ENCODE measurements around the gene OR10H4. TPM values are rescaled to one million over a fixed set of nuclear protein-coding genes. Genes with fewer than 3 reads are reported as not detected.

OR10H4 gene
- polyA plus RNA-seq, 2 of the 4 experiments (the other 2 are of a cell fraction) = not detected

- no peaks in the 10 kb centered on the region for H3K9me3 ChIP-seq
- WGBS (ENCODE audit: missing lambda C conversion rate) = 32% methylated on average over 6 of the region's 6 CpGs
- DNase-seq (ENCODE audit: low read depth in 1 of 2, low spot score in 1 of 2) (no peak), FAIRE-seq (no peak), ATAC-seq (no peak)
- H3K27ac ChIP-seq = no peak overlapping the region
- ChIA-PET POLR2A (no interaction called here), CTCF (no interaction called here)
- H3K4me3 ChIP-seq = no peak overlapping the region
- no peak overlapping the region for H3K4me2 ChIP-seq
- TF ChIP-seq BHLHE40 (IDR thresholded peaks at IDR 0.05; ENCODE audit: low read depth, low read length) = no peak
- no peak for TF ChIP-seq HOXB5 (CRISPR knock-in tag; IDR thresholded peaks at IDR 0.05)
- no peak for TF ChIP-seq MAZ (IDR thresholded peaks at IDR 0.05; ENCODE audit: borderline replicate concordance, low read depth, low read length)
- TF ChIP-seq NR3C1 (IDR thresholded peaks at IDR 0.05) = no peak
- TF ChIP-seq EP300 (IDR thresholded peaks at IDR 0.05) = no peak
- no peak for TF ChIP-seq JUNB (IDR thresholded peaks at IDR 0.05)
- no peak for TF ChIP-seq CBX2 (IDR thresholded peaks at IDR 0.05; ENCODE audit: borderline replicate concordance, low read depth)
- no peak for TF ChIP-seq RARB (CRISPR knock-in tag; IDR thresholded peaks at IDR 0.05)
- no peak for TF ChIP-seq ZSCAN20 (CRISPR knock-in tag; IDR thresholded peaks at IDR 0.05)
- no peak for TF ChIP-seq POLR2A (IDR thresholded peaks at IDR 0.05; ENCODE audit: low read length)
- TF ChIP-seq ZC3H11A (IDR thresholded peaks at IDR 0.05) = no peak
- no peak for TF ChIP-seq SREBF2 (IDR thresholded peaks at IDR 0.05)
- TF ChIP-seq BCL3 (IDR thresholded peaks at IDR 0.05) = no peak
- TF ChIP-seq HOXA7 (CRISPR knock-in tag; IDR thresholded peaks at IDR 0.05) = no peak
- no peaks in the 10 kb centered on the region for H3K4me1 ChIP-seq
Observed at GRCh38 chr19:15954820-15955219, 6.0 kb downstream of the OR10H4 start.

GRCh38 chr19:15962319-15962718, 13.5 kb downstream of the OR10H4 start:
- ChIA-PET CTCF (interaction anchor here (1.2 kb wide), 1 partner anchor 10 kb away, joined by 3 read pairs; no protein-coding TSS in a partner anchor), POLR2A (no interaction called here)
- TF ChIP-seq REST (IDR thresholded peaks at IDR 0.05) (peak; percentile 85), HOXB5 (CRISPR knock-in tag; IDR thresholded peaks at IDR 0.05) (no peak)
- Histone ChIP-seq H3K27ac (no peak overlapping the region), H3K4me1 (no peaks in the 10 kb centered on the region), H3K4me2 (no peak overlapping the region), H3K4me3 (no peak overlapping the region), H3K9me3 (no peaks in the 10 kb centered on the region)
- ATAC-seq (no peak), FAIRE-seq (no peak), DNase-seq (ENCODE audit: low read depth in 1 of 2, low spot score in 1 of 2) (no peak)
- WGBS (ENCODE audit: missing lambda C conversion rate) = 53% methylated on average over 6 of the region's 6 CpGs

GRCh38 chr19:15964231-15964630, 15.4 kb downstream of the OR10H4 start:
- H3K27ac ChIP-seq = no peak overlapping the region
- no peak overlapping the region for H3K4me3 ChIP-seq
- FAIRE-seq (no peak), DNase-seq (ENCODE audit: low read depth in 1 of 2, low spot score in 1 of 2) (no peak), ATAC-seq (no peak)
- H3K4me2 ChIP-seq = no peak overlapping the region
- WGBS (ENCODE audit: missing lambda C conversion rate) = 4% methylated on average over 2 of the region's 2 CpGs
- ChIA-PET CTCF (interaction anchor here (1.4 to 1.5 kb wide), 2 partner anchors 95 to 378 kb away, joined by 3 read pairs; no protein-coding TSS in a partner anchor), POLR2A (no interaction called here)
- no peaks in the 10 kb centered on the region for H3K9me3 ChIP-seq
- no peak for TF ChIP-seq EP300 (IDR thresholded peaks at IDR 0.05)
- no peak for TF ChIP-seq KDM1A (IDR thresholded peaks at IDR 0.05; ENCODE audit: low read depth)
- no peak for TF ChIP-seq HDAC2 (IDR thresholded peaks at IDR 0.05)
- no peak for TF ChIP-seq MAFK (IDR thresholded peaks at IDR 0.05; ENCODE audit: partially characterized antibody)
- TF ChIP-seq HOXB13 (CRISPR knock-in tag; IDR thresholded peaks at IDR 0.05; ENCODE audit: low read depth) = no peak
- no peak for TF ChIP-seq ATOH8 (CRISPR knock-in tag; IDR thresholded peaks at IDR 0.05; ENCODE audit: low read depth)
- no peak for TF ChIP-seq NR3C1 (IDR thresholded peaks at IDR 0.05)
- TF ChIP-seq RCOR1 (IDR thresholded peaks at IDR 0.05; ENCODE audit: low read depth, low read length) = no peak
- TF ChIP-seq MAX (IDR thresholded peaks at IDR 0.05) = no peak
- H3K4me1 ChIP-seq = no peaks in the 10 kb centered on the region
